Loucy (cell line): ENCODE measurements around the gene LYL1.
A peak's percentile ranks its signal among the peaks of the same experiment; 100 is the strongest.

Source experiments
- H2AFZ ChIP-seq: fragments of 200-600 bp; sonication (generic); 2 replicates; pipeline ENCODE4 v1.6.0; 2016; ENCODE audit warnings: antibody characterized with exemption, mild to moderate bottlenecking, low read length, moderate library complexity
- H3F3A ChIP-seq: fragments of 200-600 bp; 2 replicates; pipeline ENCODE4 v1.6.0; 2016; ENCODE audit warnings: antibody characterized with exemption, low read depth, mild to moderate bottlenecking
- H3K27me3 ChIP-seq: fragments of 200-600 bp; sonication (generic); 2 replicates; pipeline ENCODE4 v1.6.1; 2014; ENCODE audit warnings: low read length, mild to moderate bottlenecking; ENCODE audit not compliant: insufficient read depth, poor library complexity, severe bottlenecking
- H3K36me3 ChIP-seq: fragments of 200-600 bp; sonication (generic); 2 replicates; pipeline ENCODE4 v1.6.1; 2016; ENCODE audit warnings: low read length; ENCODE audit not compliant: insufficient read depth
- H3K4me1 ChIP-seq: fragments of 200-600 bp; sonication (generic); 2 replicates; pipeline ENCODE4 v1.5.1; 2014; ENCODE audit warnings: low read length, mild to moderate bottlenecking; ENCODE audit not compliant: insufficient read depth, poor library complexity, severe bottlenecking
- H3K4me2 ChIP-seq: fragments of 200-600 bp; sonication (generic); 2 replicates; pipeline ENCODE4 v1.6.0; 2014; ENCODE audit warnings: antibody characterized with exemption, low read length, low read depth, mild to moderate bottlenecking; ENCODE audit not compliant: poor library complexity, severe bottlenecking
- H3K4me3 ChIP-seq: fragments of 200-600 bp; sonication (generic); 2 replicates; pipeline ENCODE4 v1.5.1; 2014; ENCODE audit warnings: low read length, mild to moderate bottlenecking, mixed read lengths; ENCODE audit not compliant: poor library complexity, severe bottlenecking
- H3K79me2 ChIP-seq: fragments of 200-600 bp; sonication (generic); 2 replicates; pipeline ENCODE4 v1.6.1; 2014; ENCODE audit warnings: low read length; ENCODE audit not compliant: insufficient read depth
- H3K9ac ChIP-seq: fragments of 200-600 bp; sonication (generic); 2 replicates; pipeline ENCODE4 v1.6.0; 2014; ENCODE audit warnings: mild to moderate bottlenecking, low read depth, low read length, moderate library complexity; ENCODE audit not compliant: poor library complexity, severe bottlenecking
- H3K9me2 ChIP-seq: fragments of 200-600 bp; sonication (generic); replicated peaks from 2 replicates; pipeline ENCODE4 v1.6.1; 2016; ENCODE audit warnings: low read depth, low read length, mixed read lengths
- H3K9me3 ChIP-seq: fragments of 200-600 bp; sonication (generic); 2 replicates; pipeline ENCODE4 v1.6.1; 2014; ENCODE audit warnings: mild to moderate bottlenecking, antibody characterized with exemption, low read length, low read depth; ENCODE audit not compliant: insufficient read depth
- H4K20me1 ChIP-seq: fragments of 200-600 bp; sonication (generic); 2 replicates; pipeline ENCODE4 v1.6.0; 2014; ENCODE audit warnings: antibody characterized with exemption, low read length, mild to moderate bottlenecking; ENCODE audit not compliant: insufficient read depth, poor library complexity, severe bottlenecking
- CTCF ChIP-seq: fragments of 200-600 bp; sonication (generic); conservative IDR thresholded peaks from 2 replicates; pipeline ENCODE4 v1.5.1; 2014; ENCODE audit warnings: mild to moderate bottlenecking, antibody characterized with exemption, low read length
- EZH2phosphoT487 ChIP-seq: fragments of 200-600 bp; IDR thresholded peaks from 2 replicates; pipeline ENCODE4 v1.6.1; 2018; ENCODE audit warnings: antibody characterized with exemption, mild to moderate bottlenecking, moderate library complexity, borderline replicate concordance

Gene LYL1

GRCh38 chr19:13052447-13053175 lies 50.0 kb downstream of the LYL1 start:
- Histone ChIP-seq H3K79me2 (no peaks in the 10 kb centered on the region), H3K36me3 (no peaks in the 10 kb centered on the region), H3F3A (no peaks in the 10 kb centered on the region), H3K9ac (no peak overlapping the region), H3K4me3 (no peak overlapping the region), H3K9me3 (no peaks in the 10 kb centered on the region), H3K27me3 (no peaks in the 10 kb centered on the region), H3K9me2 (no peaks in the 10 kb centered on the region), H2AFZ (no peak overlapping the region), H3K4me1 (no peaks in the 10 kb centered on the region), H4K20me1 (no peaks in the 10 kb centered on the region), H3K4me2 (no peak overlapping the region)
- TF ChIP-seq EZH2phosphoT487 (no peak), CTCF (no peak)

- H3K4me2 ChIP-seq: peak overlapping the region; percentile 14
- H2AFZ ChIP-seq: no peak overlapping the region
- no peaks in the 10 kb centered on the region for H3K4me1 ChIP-seq
- H3F3A ChIP-seq: no peaks in the 10 kb centered on the region
- H3K9me3 ChIP-seq: no peaks in the 10 kb centered on the region
- H3K4me3 ChIP-seq: no peak overlapping the region
- H3K79me2 ChIP-seq: no peaks in the 10 kb centered on the region
- H3K36me3 ChIP-seq: no peaks in the 10 kb centered on the region
- H3K27me3 ChIP-seq: no peaks in the 10 kb centered on the region
- TF ChIP-seq CTCF (no peak), EZH2phosphoT487 (no peak)
- H4K20me1 ChIP-seq: no peaks in the 10 kb centered on the region
- no peak overlapping the region for H3K9ac ChIP-seq
- H3K9me2 ChIP-seq: no peaks in the 10 kb centered on the region
These were observed 51.0 kb downstream of the LYL1 start for GRCh38 chr19:13051557-13052165.

GRCh38 chr19:13050274-13050673 lies 52.4 kb downstream of the LYL1 start:
- TF ChIP-seq CTCF (no peak), EZH2phosphoT487 (no peak)

More at GRCh38 chr19:13050274-13050673, 52.4 kb downstream of the LYL1 start:
- Histone ChIP-seq H2AFZ (no peak overlapping the region), H3K9me3 (no peaks in the 10 kb centered on the region), H3K36me3 (no peaks in the 10 kb centered on the region), H3K79me2 (no peaks in the 10 kb centered on the region), H3F3A (no peaks in the 10 kb centered on the region), H4K20me1 (no peaks in the 10 kb centered on the region), H3K9ac (no peak overlapping the region), H3K4me2 (no peak overlapping the region), H3K4me3 (no peak overlapping the region), H3K4me1 (no peaks in the 10 kb centered on the region), H3K9me2 (no peaks in the 10 kb centered on the region), H3K27me3 (no peaks in the 10 kb centered on the region)
